HepG2 (cell line): ENCODE data around the gene ZNRF4. TPM values are rescaled to one million over a fixed set of nuclear protein-coding genes. Genes with fewer than 3 reads are reported as not detected.
A peak's percentile ranks its signal among the peaks of the same experiment; 100 is the strongest.

Source experiments
- AGO2 ChIP-seq: fragments of 200-400 bp; formaldehyde crosslinking; optimal IDR thresholded peaks from 2 replicates; pipeline ENCODE3; 2017; ENCODE audit warnings: mild to moderate bottlenecking, low read depth, low read length, moderate library complexity
- ARHGAP35 ChIP-seq: sonication (generic); formaldehyde crosslinking; IDR thresholded peaks from 2 replicates; pipeline ENCODE4 v1.9.0; 2022; ENCODE audit warnings: mild to moderate bottlenecking, inconsistent platforms, moderate library complexity, missing genetic modification reagents, borderline replicate concordance
- EHMT2 ChIP-seq: fragments of 200-600 bp; sonication (generic); IDR thresholded peaks from 2 replicates; pipeline ENCODE4 v1.7.0; 2017; ENCODE audit warnings: antibody characterized with exemption, low read depth, low read length, borderline replicate concordance
- ETV6 ChIP-seq: sonication (generic); formaldehyde crosslinking; conservative IDR thresholded peaks from 2 replicates; pipeline ENCODE4 v1.4.0; 2020; ENCODE audit warnings: missing genetic modification reagents
- HDAC1 ChIP-seq: sonication (generic); formaldehyde crosslinking; IDR thresholded peaks from 2 replicates; pipeline ENCODE4 v1.5.1; 2020; ENCODE audit warnings: mild to moderate bottlenecking, missing genetic modification reagents
- HNF4G ChIP-seq, 2 experiments: sonication (generic) in 1 of 2; formaldehyde crosslinking in 1 of 2; IDR thresholded peaks; 2 replicates each; pipeline versions ENCODE4 v1.4.0 to v1.6.1; 2011 to 2020; ENCODE audit warnings: borderline replicate concordance in 2 of 2, low read depth in 2 of 2, mild to moderate bottlenecking in 2 of 2, low read length in 1 of 2, missing genetic modification reagents in 1 of 2, moderate library complexity in 1 of 2
- MEF2D ChIP-seq: sonication (generic); formaldehyde crosslinking; IDR thresholded peaks from 2 replicates; pipeline ENCODE4 v1.5.1; 2020; ENCODE audit warnings: mild to moderate bottlenecking, missing genetic modification reagents
- SALL2 ChIP-seq: sonication (generic); formaldehyde crosslinking; IDR thresholded peaks from 2 replicates; pipeline ENCODE4 v1.8.1; 2023; ENCODE audit warnings: mild to moderate bottlenecking, missing genetic modification reagents, inconsistent platforms
- SETDB1 ChIP-seq: sonication (generic); formaldehyde crosslinking; IDR thresholded peaks from 2 replicates; pipeline ENCODE4 v1.5.1; 2020; ENCODE audit warnings: missing genetic modification reagents, mild to moderate bottlenecking, borderline replicate concordance
- SSRP1 ChIP-seq: IDR thresholded peaks from 2 replicates; pipeline ENCODE4 v1.6.1; 2016; ENCODE audit warnings: control low read depth
- YY1 ChIP-seq: IDR thresholded peaks from 2 replicates; pipeline ENCODE4 v1.6.1; 2011; ENCODE audit warnings: low read length, low read depth, moderate library complexity, mild to moderate bottlenecking; ENCODE audit not compliant: insufficient read depth, insufficient replicate concordance
- ZNF205 ChIP-seq: IDR thresholded peaks from 2 replicates; pipeline ENCODE4 v1.6.1; 2018; ENCODE audit warnings: missing biosample characterization, missing genetic modification reagents
- ZNF230 ChIP-seq: sonication (generic); formaldehyde crosslinking; IDR thresholded peaks from 2 replicates; pipeline ENCODE4 v1.4.0; 2020; ENCODE audit warnings: mild to moderate bottlenecking, missing genetic modification reagents
- ZNF557 ChIP-seq: sonication (generic); formaldehyde crosslinking; IDR thresholded peaks from 2 replicates; pipeline ENCODE4 v1.4.0; 2020; ENCODE audit warnings: missing genetic modification reagents
- ZNF558 ChIP-seq: sonication (generic); formaldehyde crosslinking; IDR thresholded peaks from 2 replicates; pipeline ENCODE4 v1.9.0; 2022; ENCODE audit warnings: mild to moderate bottlenecking, missing genetic modification reagents, borderline replicate concordance
- ZNF605 ChIP-seq: sonication (generic); formaldehyde crosslinking; IDR thresholded peaks from 2 replicates; pipeline ENCODE4 v1.8.0; 2022; ENCODE audit warnings: mild to moderate bottlenecking, missing genetic modification reagents
- ZNF670 ChIP-seq: sonication (generic); formaldehyde crosslinking; IDR thresholded peaks from 2 replicates; pipeline ENCODE4 v1.8.0; 2022; ENCODE audit warnings: mild to moderate bottlenecking, missing genetic modification reagents, borderline replicate concordance
- ZNF747 ChIP-seq: sonication (generic); formaldehyde crosslinking; IDR thresholded peaks from 2 replicates; pipeline ENCODE4 v1.8.1; 2023; ENCODE audit warnings: missing genetic modification reagents, mild to moderate bottlenecking, borderline replicate concordance
- ZNF761 ChIP-seq: sonication (generic); formaldehyde crosslinking; conservative IDR thresholded peaks from 2 replicates; pipeline ENCODE4 v1.4.0; 2020; ENCODE audit warnings: mild to moderate bottlenecking, missing genetic modification reagents
- polyA plus RNA-seq, 8 experiments: library from polyadenylated mRNA; depleted of rRNA in 3 of 8; stranded (reverse) in 7 of 8; unstranded in 1 of 8; fragments of >200 nt; fragmentation: Illumina TruSeq in 4 of 8; extraction: Trizol in 4 of 8; gene quantifications; 2 replicates each; pipeline versions ENCODE4 v1.2.1 to v1.2.3, GENCODE V29; 2011 to 2016; ENCODE audit warnings: low read depth in 4 of 8, missing spikeins in 1 of 8, mixed read lengths in 1 of 8; ENCODE audit not compliant: insufficient read depth in 1 of 8
- total RNA-seq, 5 experiments: library from RNA; depleted of rRNA; stranded (reverse); fragments of >200 nt; fragmentation: Illumina TruSeq; extraction: Trizol; gene quantifications; 2 replicates each; pipeline ENCODE4 v1.2.3, GENCODE V29; 2016; ENCODE audit warnings: low read depth in 1 of 5
- TF ChIP-seq, protein P1 (sequence below): conservative IDR thresholded peaks from 2 replicates; pipeline ENCODE4 v1.6.1; 2018; ENCODE audit warnings: missing genetic modification reagents
- TF ChIP-seq, protein P2 (sequence below): sonication (generic); formaldehyde crosslinking; IDR thresholded peaks from 2 replicates; pipeline ENCODE4 v1.4.0; 2020; ENCODE audit warnings: missing genetic modification reagents

ZNRF4 gene
- total and polyA plus RNA-seq, 2 of the 13 experiments (the other 11 are each of a cell fraction or from before 2014, with no cell fraction given) = not detected

GRCh38 chr19:5484398-5485285 lies 29.4 kb downstream of the ZNRF4 start (continued):
- no peak; the same call in 1 of the 2 replicates for TF ChIP-seq MEF2D (CRISPR knock-in tag)
- no peak for TF ChIP-seq AGO2
- no peak for TF ChIP-seq ZNF605
- TF ChIP-seq, protein P1, sequence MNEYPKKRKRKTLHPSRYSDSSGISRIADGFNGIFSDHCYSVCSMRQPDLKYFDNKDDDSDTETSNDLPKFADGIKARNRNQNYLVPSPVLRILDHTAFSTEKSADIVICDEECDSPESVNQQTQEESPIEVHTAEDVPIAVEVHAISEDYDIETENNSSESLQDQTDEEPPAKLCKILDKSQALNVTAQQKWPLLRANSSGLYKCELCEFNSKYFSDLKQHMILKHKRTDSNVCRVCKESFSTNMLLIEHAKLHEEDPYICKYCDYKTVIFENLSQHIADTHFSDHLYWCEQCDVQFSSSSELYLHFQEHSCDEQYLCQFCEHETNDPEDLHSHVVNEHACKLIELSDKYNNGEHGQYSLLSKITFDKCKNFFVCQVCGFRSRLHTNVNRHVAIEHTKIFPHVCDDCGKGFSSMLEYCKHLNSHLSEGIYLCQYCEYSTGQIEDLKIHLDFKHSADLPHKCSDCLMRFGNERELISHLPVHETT = no peak
- TF ChIP-seq ZNF761 = no peak
- TF ChIP-seq YY1 = no peak
- TF ChIP-seq SETDB1 (CRISPR knock-in tag) = no peak
- peak; percentile 92 for TF ChIP-seq HDAC1 (CRISPR knock-in tag)
- no peak for TF ChIP-seq ZNF558 (CRISPR knock-in tag)
- no peak for TF ChIP-seq SALL2 (CRISPR knock-in tag)
- TF ChIP-seq ARHGAP35 (CRISPR knock-in tag) = no peak
- TF ChIP-seq EHMT2 = no peak
- TF ChIP-seq, protein P2, sequence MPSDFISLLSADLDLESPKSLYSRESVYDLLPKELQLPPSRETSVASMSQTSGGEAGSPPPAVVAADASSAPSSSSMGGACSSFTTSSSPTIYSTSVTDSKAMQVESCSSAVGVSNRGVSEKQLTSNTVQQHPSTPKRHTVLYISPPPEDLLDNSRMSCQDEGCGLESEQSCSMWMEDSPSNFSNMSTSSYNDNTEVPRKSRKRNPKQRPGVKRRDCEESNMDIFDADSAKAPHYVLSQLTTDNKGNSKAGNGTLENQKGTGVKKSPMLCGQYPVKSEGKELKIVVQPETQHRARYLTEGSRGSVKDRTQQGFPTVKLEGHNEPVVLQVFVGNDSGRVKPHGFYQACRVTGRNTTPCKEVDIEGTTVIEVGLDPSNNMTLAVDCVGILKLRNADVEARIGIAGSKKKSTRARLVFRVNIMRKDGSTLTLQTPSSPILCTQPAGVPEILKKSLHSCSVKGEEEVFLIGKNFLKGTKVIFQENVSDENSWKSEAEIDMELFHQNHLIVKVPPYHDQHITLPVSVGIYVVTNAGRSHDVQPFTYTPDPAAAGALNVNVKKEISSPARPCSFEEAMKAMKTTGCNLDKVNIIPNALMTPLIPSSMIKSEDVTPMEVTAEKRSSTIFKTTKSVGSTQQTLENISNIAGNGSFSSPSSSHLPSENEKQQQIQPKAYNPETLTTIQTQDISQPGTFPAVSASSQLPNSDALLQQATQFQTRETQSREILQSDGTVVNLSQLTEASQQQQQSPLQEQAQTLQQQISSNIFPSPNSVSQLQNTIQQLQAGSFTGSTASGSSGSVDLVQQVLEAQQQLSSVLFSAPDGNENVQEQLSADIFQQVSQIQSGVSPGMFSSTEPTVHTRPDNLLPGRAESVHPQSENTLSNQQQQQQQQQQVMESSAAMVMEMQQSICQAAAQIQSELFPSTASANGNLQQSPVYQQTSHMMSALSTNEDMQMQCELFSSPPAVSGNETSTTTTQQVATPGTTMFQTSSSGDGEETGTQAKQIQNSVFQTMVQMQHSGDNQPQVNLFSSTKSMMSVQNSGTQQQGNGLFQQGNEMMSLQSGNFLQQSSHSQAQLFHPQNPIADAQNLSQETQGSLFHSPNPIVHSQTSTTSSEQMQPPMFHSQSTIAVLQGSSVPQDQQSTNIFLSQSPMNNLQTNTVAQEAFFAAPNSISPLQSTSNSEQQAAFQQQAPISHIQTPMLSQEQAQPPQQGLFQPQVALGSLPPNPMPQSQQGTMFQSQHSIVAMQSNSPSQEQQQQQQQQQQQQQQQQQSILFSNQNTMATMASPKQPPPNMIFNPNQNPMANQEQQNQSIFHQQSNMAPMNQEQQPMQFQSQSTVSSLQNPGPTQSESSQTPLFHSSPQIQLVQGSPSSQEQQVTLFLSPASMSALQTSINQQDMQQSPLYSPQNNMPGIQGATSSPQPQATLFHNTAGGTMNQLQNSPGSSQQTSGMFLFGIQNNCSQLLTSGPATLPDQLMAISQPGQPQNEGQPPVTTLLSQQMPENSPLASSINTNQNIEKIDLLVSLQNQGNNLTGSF (CRISPR knock-in tag) = no peak
- TF ChIP-seq ZNF557 = no peak
- TF ChIP-seq HNF4G (IDR thresholded peaks at IDR 0.05; ENCODE audit: borderline replicate concordance, low read depth, low read length) = peak; percentile 78
- TF ChIP-seq HNF4G (CRISPR knock-in tag; IDR thresholded peaks at IDR 0.05; ENCODE audit: borderline replicate concordance, low read depth) = no peak
- no peak for TF ChIP-seq ZNF230 (CRISPR knock-in tag)
- no peak for TF ChIP-seq ZNF670 (CRISPR knock-in tag)
- TF ChIP-seq ETV6 (CRISPR knock-in tag) = no peak
- TF ChIP-seq ZNF747 (CRISPR knock-in tag) = no peak
- no peak for TF ChIP-seq SSRP1 (CRISPR knock-in tag)
- peak; percentile 32; the same call in 1 of the 2 replicates for TF ChIP-seq ZNF205 (CRISPR knock-in tag)
